HG03139 (cell line): Measurements from ENCODE around the gene VPS13D.
"Not testable (repeated sequence)": the region's sequence is repeated elsewhere in the genome, so short reads cannot be mapped to it uniquely, and the experiment has no call there.

ENCODE experiments used
- ATAC-seq: cut with Tn5 transposase; IDR thresholded peaks from one replicate; pipeline ENCODE4 v1.9.1; 2021; ENCODE audit not compliant: unreplicated experiment

VPS13D gene

GRCh38 chr1:12282142-12282541, 52.3 kb downstream of the VPS13D start:
- no peak for ATAC-seq

DNA sequence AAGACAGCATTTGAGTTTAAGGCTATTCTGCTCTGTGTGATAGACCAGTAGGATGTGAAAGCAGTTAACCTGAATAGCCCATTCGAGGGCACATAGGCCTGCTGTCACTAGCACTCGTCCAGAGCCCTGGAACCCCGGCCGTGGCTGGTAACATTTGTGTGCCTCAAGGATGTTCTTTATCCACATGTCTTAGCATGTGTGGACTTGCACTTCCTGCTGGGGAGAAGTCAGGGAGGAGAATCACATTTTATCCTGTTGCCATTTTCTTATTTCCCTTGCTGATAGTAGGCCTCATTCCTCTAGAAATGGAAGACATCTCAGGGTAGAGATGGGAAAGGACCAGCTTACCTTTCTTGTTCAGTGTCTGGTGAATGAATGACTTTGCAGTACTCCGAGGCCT, 54.7 kb downstream of the VPS13D start:
- ATAC-seq = no peak

DNA sequence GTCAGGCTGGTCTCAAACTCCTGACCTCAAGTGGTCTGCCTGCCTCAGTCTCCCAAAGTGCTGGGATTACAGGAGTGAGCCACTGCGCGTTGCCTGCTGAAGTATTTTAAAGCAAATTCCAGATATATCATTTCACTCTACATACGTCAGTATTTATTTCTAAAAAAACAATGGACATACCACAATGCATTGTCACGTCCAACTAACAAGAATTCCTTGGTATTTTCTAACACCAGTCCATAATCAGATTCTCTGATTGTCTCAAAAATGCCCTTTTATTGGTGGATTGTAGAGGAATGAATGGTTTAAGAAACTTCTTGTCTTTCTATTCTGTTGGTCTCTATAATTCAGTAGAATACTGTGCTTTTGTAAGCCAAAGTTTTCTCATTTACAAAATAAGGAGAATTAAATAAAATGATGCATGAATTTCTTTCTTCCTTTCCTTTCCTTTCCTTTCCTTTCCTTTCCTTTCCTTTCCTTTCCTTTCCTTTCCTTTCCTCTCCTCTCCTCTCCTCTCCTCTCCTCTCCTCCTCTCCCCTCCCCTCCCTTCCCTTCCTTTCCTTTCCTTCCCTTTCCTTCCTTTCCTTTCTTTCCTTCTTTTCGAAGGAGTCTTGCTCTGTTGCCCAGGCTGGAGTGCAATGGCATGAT, 55.8 kb downstream of the VPS13D start:
- ATAC-seq = no peak

DNA sequence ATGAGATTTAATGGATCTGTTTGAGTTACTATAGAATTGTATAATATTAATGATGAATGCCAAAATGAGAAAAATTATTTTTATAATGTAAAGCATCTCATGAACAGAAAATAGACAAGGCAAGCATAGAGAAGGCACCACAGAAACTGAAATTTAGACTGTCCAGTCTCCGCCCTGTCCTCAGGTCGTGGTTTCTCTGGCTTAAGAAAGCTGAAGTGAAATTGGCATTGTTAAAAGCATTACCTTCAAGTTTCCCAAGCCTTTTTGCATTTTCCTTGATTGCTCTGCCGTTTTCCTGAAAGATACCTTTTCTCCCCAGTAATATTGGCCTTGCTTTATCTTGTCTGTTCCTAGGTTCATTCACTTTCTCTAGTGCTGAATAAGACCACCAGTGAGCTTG, 58.0 kb downstream of the VPS13D start:
- ATAC-seq = no peak

- ATAC-seq = no peak
Observed at GRCh38 chr1:12290828-12291227, 61.0 kb downstream of the VPS13D start.

- ATAC-seq = no peak
Observed at GRCh38 chr1:12293416-12293815, 63.6 kb downstream of the VPS13D start.

DNA sequence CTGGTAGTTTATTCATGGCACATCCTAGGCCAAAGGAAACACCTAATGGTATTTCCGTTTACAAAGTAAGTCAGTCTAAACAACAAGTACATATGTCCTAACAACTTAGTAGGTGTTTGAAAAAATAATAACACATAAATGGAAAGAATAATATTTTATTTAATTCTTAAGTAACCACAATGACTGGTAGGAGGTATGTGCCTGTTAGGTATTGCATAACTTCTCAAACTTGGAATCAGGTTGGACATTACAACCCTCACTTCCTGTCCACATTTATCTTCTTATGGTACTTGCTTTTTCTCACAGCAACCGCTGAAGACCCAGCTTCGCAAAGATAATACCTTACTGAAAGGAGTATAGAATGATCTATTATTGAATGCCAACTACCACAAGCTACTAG, 64.2 kb downstream of the VPS13D start:
- ATAC-seq = no peak

GRCh38 chr1:12296016-12296415, 66.2 kb downstream of the VPS13D start:
- ATAC-seq = no peak

- no peak for ATAC-seq
Observed at GRCh38 chr1:12296623-12297022, 66.8 kb downstream of the VPS13D start.

- no peak for ATAC-seq
Observed at GRCh38 chr1:12300706-12301105, 70.9 kb downstream of the VPS13D start.

- no peak for ATAC-seq
Observed at GRCh38 chr1:12301518-12302237, 71.8 kb downstream of the VPS13D start.

DNA sequence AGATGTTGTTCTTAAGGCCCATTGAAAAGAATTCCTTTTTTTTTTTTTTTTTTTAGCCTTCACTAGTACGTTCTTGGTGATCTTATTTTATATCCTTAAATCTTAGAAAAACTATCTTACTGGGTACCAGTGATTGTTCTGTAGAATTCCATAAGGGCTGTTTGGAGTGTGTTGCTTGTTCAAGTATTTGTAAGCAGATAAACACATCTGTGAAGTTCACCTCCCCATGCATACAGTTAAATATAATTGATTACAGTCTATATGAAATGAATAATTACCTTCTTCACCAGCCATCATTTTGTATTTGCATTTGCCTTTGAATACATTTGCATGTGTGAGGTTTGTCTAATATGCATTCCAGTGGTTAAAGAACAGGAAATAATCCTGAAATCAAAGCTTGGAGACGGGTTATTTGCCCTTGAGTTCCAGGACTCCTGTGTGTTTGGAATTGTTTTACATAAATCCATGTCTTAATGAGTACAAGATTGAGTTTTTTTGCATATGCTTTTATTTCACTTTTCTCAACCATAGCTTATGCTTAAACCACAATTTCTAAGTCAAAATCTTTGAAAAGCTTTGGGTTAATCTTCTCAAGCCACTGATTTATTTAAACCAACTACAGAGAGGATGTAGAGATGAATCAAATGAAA, 73.1 kb downstream of the VPS13D start:
- no peak for ATAC-seq

DNA sequence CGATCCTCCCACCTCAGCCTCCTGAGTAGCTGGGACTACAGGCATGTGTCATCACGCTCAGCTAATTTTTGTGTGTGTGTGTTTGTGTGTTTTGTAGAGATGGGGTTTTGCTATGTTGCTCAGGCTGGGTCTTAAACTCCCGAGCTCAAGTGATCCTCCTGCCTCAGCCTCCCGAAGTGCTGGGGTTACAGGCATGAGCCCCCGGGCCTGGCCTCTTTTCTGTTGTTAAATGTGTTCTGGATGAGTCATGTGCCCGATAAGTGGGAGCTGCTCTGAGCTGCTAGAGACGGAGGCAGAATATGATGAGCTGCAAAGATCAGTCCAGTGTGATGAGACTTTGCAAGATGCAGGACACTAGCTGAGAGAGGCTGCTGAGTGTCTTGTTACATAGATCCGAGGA, 75.5 kb downstream of the VPS13D start:
- ATAC-seq = no peak

DNA sequence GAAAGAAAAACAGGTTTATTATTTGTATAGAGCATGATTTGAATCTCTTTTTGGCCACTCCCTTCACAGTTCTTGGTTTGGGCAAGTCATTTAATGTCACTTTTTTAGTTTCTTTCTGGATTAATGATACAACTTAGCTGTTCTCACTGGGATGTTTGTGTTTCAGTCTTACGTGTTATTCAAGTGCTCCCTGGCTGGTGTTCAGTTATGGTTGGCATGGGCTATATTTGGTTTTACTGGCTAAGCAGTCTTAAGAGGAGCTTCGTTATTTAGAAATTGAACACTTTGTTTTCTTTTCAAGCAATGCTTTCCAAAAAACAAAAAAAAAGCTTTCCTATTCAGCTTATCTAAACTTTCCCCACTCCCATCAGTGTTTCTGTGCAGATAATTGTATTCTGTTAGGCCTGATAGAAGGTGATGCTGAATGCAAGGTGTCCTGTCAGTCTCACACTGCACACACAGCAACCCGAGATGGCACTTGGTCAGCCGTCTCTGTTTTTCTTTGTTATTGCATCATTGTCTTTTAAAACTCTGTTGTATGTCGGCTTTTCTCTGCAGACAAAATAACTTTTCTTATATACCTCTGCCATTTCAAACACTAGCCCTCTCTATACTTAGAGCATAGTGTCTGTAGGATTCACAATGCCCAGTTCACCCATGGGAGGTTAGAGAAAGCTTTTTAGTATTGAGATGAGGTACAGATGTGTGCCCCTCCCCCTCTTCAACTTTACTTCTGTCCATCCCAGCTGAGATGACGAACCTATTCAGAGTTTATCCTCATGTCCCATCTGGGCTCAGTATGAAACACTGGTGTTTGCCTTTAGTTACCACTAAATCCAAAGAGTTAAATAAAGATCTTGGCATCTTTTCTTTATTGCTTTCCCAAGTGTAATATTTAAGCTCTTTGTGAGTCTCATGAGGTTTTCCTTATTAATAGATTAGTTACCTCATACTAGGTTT, 80.2 kb downstream of the VPS13D start:
- ATAC-seq = no peak

GRCh38 chr1:12314333-12314903, 84.6 kb downstream of the VPS13D start:
- ATAC-seq = no peak

GRCh38 chr1:12315146-12315545, 85.3 kb downstream of the VPS13D start:
- ATAC-seq = no peak

DNA sequence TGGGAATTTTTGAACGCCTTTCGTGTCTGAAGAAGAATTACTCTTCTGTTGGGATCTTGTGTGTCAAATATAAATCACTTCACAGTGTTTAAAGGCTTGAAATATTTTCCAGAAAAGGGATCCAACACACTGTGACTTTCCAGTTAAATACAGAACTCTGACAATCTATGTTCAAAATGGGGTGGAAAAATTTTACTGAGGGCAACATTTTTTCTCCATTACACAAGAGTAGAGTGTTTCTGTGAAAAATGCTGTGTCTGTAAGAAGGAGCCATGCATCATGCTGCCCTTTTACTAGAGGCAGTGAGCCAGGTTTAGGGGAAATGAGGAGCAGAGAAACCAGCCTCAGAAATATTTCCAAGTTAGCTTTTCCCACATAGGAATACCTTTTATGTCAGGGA, 86.5 kb downstream of the VPS13D start:
- no peak for ATAC-seq

GRCh38 chr1:12320486-12320885, 90.7 kb downstream of the VPS13D start:
- no peak for ATAC-seq

DNA sequence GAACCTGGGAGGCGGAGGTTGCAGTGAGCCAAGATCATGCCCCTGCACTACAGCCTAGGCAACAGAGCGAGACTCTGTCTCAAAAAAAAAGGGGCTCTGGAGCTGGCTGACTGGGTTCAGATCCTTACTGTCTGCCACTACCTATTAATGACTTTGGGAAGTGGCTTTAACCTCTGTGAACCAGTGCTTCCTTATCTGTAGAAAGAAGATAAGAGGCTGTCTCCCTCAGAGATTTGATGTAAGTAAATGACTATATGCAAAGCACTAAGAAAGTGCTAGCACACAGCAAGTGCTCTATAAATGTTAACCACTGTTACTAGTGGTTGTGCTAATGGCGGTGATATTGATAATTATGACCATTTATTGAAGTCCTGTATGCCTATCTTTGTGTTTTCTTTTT, 94.6 kb downstream of the VPS13D start:
- no peak for ATAC-seq

DNA sequence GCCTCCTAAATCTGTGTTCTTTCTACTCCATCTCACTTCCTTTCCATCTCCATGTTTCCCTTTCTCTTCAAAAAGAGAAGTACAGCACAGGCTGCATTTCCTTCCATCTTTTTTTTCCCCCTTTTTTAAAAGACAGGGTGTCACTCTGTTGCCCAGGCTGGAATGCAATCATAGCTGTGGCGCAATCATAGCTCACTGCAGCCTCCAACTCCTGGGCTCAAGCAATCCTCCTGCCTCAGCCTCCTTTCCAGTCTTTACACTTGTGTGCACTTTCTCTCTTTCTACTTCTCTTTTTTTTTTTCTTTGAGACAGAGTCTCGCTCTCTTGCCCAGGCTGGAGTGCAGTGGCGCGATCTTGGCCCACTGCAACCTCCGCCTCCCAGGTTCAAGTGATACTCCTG, 95.1 kb downstream of the VPS13D start:
- ATAC-seq = not testable (repeated sequence)

DNA sequence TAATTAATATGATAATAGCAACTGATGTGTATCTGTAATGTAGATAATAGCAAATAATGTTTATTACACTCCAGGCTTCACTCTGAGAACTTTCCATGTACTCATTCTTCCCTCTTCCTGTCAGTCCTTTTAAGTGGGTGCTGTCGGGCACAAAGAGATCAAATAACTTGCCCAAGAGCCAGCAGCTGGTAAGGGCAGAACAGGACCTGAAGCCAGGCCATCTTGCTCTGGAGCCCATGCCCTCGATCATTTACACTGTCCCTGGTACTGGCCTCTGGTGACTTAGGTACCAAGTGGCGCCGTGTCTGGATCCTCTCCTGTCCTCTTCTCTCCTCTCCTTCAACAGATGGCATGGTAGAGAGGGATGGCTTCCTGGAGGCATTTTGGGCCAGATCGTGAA, 97.2 kb downstream of the VPS13D start:
- ATAC-seq = no peak
